DMS114 treated with DMSO at 0.1 percent for 48 hours (cell line): ENCODE data around the gene DHPS.
A peak's percentile ranks its signal among the peaks of the same experiment; 100 is the strongest.
"Not testable (repeated sequence)": the region's sequence is repeated elsewhere in the genome, so short reads cannot be mapped to it uniquely, and the experiment has no call there.

Experiments used
- DNase-seq: peaks from one replicate; lab custom pipeline; 2025; ENCODE audit not compliant: unreplicated experiment; lab: John Stamatoyannopoulos, UW

DHPS gene

DNA sequence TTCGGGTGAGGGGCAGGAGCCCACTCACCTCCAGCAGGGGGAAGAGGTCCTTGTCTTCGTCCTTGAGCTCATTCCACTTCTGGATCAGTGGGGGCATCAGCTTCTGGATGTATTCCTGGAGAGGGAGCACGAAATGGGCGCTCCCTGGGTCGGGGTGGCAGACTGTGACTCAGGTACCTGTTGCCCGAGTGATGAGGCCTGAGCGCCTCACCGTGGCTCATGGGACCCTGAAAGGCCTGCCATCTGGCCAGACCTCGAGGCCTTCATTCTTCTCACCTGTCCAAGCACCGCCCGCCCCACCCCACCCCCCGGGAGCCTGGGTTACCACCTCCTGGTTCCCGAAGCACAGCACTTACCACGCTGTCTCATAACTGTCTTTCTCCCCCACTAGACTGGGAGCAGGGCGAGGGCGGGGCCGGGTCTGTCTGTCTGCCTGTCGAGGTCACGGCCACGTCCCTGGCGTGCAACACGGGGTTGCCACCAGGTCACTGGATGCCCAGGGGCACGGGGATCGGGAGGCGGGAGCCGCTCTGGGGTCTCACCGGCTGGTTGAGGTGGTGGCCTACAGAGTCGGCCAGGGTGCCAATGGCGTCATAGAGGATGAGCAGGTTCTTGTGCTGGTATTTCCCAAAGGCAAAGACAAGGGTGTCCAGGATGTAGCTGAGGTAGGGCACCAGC, 24.1 kb upstream of the DHPS start:
- DNase-seq: no peak

DNA sequence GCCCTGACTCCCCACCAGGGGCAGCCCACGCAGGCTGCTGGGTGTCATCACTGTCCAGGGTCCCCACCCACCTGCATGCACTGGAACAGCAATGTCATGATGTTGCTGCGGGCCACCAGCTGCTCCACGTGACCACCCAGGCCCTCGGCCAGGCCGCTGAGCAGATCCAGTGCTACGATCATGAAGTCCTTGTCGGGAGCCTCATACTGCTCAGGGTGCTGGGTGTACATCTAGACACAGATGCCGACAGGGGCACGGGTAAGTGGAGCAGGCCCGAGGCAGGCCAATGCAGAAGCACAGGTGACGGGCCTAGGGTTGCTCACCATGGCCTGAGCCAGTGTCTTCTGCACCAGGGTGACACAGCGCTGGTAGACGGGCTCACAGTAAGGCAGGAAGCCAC, 23.5 kb upstream of the DHPS start:
- DNase-seq: no peak

DNA sequence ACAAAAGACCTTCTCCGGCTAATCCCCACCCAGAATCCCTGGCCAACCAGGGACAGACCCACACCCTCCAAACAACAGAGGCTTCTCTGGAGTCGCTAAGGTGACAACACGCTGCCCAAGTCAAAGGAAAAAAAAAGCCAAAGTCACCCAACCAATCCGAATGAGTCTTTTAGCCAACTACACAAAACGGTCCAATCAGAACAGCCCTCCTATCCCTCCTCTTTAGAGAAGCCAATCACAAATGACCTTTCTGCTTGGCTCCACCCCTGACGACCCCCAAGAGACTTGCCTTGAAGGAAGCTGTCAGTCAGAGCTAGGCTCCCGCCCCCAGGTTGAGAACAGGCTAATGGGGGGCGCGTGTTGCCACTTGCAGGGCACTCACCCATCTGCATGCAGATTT, 21.4 kb upstream of the DHPS start:
- peak; percentile 32 for DNase-seq

DNA sequence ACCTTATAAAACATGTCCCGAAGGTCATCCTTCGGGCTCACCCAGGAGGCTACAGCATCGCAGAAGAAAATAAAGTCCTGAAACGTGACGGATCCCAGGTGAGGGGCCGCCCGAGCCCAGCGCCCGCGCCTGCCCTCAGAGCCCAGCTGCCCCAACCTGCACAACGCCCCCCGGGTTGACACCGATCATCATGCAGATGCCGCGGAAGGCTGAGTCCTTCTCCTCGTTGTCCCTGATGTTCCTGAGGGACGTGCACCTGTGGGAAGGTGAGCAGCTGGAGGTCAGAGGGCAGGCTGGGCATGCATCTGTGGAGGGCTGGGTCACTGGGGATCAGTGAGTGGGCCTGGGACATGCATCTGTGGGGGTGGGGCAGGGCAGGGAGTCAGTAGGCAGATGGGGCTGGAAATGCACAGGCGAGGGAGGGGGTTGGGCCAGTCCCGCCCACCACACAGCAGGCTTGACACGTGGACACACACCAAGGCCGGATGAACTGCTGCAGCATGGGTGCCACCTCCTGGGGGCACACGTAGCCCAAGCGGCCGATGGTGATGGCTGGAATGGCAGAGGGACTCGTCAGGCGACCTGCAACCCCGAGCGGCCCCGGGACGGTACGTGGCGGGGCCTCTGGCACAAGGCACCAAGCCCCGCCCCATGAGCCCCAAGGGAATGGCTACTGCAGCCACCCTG, 20.1 kb upstream of the DHPS start:
- no peak for DNase-seq

DNA sequence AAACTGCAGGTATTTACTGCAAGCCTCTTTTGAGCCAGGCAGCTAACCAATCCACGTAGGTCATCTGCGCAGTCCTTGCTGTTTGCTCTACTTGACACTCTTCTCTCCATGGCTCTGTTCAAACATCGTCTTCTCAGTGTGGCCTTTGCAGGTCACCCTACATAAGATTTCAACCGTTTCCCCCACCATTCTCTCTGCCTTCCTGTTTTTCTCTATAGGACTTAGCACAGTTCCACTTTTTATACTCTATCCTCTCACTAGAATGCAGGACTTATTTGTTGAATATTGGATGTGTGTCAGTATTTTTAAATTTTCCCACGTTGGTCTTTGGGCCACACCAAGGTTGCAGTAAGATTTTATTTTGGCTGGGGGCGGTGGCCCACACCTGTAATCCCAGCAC, 16.5 kb upstream of the DHPS start:
- no peak for DNase-seq

DNA sequence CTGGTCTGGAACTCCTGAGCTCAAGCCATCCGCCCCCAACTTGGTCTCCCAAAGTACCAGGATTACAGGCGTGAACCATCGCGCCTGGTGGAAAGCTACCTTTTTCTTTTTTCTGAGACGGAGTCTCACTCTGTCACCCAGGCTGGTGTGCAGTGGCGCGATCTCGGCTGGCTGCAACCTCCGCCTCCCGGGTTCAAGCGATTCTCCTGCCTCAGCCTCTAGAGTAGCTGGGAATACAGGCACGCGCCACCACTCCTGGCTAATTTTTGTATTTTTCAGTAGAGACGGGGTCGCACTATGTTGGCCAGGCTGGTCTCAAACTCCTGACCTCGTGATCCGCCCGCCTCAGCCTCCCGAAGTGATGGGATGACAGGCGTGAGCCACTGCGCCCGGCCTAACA, 15.7 kb upstream of the DHPS start:
- not testable (repeated sequence) for DNase-seq

DNA sequence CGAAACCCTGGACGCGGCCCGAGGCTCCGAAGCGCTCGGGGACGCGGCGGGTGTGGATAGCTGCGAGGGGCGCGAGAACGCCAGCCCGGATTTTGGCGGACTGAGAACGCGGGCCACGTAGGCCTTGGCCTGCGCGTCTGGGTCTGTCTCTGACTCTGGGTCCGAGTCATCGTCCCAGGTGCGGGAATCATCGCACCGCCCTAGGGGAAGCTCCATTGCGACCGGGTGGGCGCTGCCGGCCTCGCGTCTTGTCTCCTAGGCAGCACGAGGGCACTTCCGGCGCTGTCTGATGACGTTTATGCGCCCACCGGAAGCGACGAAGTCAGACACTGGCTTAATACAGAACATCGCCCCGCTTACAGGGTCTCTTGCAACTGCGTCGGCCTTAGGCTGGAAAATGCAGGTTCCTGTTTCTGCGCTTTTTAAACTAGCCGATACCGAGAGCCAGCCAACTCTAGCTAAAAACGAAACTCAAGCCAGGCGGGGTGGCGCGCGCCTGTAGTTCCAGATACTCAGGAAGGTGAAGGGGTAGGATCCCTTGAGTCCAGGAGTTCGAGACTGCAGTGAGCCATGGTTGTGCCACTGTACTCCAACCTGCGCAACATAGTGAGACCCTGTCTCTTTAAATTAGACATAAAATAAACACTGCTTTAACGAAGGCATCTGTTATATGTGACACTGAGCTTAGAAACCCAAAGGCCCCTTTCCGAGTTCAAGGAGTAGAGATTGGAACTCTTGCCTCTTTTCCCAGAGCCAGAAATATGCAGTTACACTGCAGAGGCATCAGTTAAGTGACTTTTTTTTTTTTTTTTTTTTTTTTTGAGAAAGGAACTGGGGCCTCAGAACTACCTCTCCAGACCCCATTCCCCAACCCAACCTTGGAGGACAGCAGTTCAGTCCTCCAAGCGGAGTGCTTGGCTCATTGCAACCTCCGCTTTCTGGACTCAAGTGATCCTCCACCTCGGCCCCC, 15.0 kb upstream of the DHPS start, which contains the start of gene FBXW9:
TSS of gene FBXW9 (minus strand) at position 266 of the 970 bp plus-strand sequence. CDS start at position 216, 50 bp downstream.
- peak; percentile 68 for DNase-seq

DNA sequence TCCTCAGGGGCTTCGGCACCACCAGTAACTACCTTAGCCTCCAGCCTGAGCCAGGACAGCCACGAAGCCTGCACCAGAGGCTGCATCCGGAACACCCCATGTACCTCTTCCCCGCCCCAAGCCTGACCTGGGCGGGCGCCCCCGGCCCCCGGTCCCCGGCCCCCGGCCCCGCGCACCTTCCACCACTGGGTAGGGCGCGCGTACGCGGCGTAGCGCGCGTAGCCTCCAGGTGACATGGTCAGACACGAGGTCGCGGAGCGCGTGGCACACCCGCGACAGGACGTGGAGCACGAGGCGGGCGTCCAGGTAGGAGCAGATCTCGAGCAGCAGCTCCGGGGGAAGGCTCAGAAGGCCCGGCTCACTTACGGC, 14.3 kb upstream of the DHPS start:
- no peak for DNase-seq

DNA sequence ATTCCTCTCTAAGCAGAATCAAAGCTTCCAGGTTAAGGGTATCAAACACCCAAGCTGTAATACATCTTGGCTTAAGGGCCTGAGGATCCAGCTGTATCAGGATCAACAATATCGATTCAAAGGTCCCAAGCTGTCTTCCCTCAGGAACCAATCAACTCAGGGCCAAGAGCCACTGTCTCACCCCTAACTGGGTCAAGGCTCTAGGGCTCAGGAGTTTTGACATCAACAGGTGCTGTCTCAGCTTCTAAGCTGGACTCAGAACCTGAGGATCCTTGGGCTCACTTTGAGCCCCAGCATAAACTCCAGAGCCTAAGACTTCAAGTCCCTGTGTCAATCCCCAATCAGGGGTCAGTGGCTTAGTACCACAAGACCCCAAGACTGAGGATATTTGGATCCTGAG, 13.8 kb upstream of the DHPS start:
- no peak for DNase-seq

DNA sequence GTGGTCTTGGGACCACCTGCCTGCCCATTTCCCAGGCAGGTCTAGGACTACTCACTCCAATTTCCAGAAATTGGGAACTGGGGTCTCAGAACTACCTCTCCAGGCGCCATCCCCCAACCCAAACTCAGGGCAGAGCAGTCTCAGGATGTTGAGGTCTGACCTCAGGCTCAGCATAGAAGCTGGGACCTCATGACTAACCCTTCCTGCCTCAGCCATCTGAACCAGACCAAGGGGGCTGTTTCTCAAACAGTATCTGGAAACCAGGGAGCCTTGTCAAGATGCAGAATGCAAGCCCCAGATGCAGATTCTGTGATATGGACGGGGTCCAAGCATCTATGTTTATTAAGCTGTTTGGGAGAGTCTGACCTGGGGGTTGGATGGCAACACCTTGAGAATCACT, 13.4 kb upstream of the DHPS start:
- no peak for DNase-seq

DNA sequence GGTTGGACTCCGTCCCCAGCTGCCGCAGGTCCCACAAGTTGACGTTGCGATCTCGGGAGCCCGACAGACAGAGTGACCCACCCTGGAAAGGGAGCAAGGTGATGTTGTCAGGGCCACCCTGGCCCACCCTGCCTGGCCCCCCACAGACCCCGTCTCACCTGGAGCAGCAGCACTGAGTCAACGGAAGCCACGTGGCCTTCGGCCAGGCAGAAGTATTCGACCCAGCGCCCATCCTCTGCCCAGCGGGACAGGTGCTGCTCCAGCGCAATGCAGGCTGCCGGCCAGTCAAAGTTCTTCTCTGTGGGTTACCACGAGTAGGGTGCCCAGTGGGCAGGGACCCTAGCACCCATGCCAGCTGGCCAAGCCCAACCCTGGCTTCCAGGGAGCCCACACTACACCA, 13.0 kb upstream of the DHPS start:
- DNase-seq: no peak

DNA sequence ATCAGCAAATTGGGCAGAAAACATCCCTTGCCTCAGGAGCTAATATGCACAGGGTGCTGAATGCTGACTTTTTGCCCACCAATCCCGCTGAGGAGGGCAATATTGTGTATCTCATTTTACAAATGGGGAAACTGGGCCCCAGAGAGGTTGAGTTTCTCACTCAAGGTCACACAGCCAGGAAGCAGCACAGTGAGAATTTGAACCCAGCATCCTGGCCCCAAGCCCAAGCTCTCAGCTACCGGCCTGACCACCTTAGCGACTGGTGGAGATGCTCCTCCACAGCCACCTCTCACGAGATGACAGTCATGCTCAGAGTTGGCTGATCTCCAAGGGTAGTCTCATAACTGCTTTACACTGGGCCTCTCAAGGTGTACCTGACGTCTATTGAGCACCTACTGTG, 11.3 kb upstream of the DHPS start:
- no peak for DNase-seq

DNA sequence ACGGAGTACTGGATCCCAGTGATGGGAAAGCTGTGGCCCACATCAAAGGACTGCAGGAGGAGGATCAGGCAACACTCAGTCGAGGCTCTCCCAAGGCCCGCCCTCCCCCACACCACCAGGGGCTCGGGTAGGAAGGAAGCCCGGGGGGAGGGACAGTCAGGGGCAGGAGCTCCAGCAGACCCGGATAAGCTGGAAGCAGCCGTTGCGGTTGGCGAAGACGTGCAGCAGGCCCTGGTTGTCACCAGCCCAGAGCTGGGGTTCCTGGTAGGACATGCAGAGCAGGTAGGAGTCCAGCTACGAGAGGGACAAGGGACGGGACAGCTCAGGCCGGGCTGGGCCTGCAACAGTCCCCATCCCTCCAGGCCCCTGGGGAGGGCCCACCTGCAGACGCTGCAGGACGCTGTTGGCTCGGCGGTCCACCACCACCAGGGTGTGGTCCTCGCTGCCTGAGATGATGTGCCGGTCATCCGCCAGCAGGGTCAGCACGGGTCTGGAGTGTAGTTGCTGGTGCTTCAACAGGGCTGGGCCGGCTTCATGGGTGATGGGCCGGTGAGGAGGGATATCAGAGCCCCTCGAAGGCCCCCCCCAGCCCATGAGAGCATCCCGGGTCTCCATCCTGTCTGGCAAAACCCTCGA, 8.0 kb upstream of the DHPS start:
- DNase-seq: no peak

DNA sequence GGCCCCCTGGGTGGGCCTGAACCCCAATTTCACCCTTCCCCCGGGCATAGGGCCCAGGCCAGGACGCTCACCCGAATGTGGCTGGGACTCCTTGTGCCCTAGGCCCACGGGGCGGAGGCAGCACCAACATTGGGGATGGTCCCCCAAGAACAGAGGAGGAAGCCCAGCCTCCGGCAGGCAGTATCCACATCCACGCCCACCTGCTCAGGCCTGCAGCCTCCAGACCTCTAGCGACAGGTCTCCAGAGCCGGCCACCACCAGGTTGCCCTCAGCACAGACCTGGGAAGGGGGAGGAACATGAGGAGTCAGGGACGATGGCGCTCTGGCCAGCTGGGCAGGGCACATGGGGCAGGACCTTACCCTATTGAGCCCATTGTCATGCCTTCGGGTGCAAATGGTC, 7.3 kb upstream of the DHPS start:
- no peak for DNase-seq

DNA sequence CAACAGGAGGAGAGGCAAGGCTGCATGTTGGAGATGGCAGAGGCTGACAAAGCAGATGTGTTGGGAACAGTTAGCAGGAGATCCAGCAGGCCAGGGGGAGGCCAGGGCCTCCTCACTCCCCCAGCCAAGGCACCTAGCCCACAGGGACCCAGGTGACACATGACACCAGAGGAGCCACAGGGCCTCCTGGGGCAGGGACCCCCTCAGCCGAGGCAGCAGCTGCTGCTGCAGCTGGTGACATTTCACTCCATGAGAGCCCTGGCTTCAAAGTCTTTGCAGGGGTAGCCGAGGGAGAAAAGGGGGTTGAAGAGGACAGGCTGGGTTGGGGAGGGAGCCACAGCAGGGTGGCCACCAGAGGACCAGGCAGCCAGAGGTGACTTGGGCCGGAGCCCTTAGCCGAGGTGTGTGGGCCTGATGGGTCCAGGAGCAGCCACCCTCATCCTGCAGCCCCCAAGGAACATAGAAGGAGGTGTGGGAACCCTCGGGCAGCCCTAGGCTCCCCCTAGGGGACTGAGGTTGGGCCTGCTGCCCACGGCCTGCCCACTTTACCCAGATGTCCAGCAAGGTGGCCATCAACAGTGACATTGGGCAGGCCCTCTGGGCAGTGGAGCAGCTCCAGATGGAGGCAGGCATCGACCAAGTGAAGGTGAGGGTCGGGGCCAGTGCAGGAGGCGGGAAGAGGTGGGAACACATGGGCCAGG, 6.0 kb upstream of the DHPS start, which contains the start of gene GNG14:
TSS of gene GNG14 (plus strand) at position 503 of the 701 bp plus-strand sequence. CDS start at position 554, 51 bp downstream.
- DNase-seq: no peak

DNA sequence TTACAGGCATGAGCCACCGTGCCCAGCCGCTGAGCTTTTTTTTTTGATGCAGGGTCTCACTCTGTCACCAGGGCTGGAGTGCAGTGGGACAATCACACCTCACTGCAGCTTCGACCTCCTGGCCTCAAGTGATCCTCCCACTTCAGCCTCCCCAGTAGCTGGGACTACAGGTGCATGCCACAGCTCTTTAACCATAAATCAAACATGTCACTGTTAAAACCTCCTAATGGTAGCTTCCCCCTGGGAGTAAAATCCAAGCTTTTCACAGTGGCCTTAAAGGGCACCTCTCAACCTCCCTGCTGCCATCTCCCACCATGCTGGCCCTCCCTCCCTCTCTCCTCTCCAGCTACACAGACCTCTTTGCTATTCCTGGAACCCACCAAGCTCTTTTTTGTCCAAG, 4.2 kb upstream of the DHPS start:
- no peak for DNase-seq

DNA sequence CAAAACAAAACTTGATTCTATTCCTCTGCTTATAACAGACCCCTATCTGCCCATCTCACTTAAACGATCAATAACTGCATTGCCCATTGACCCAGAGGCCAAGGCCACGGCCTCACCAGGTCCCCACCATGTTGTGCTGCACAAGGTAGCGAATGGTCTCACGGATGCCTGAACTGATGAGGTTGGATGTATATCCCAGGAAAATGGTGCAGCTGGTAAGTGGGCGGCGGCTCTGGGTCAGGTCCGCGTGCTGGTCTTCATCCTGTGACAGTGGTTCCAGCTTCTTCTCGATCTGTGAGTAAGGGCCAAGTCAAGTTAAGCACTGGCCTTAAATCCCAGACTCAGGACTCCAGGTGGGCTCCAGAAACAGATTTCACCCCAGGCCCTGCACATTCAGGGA, 1.6 kb downstream of the DHPS start:
- DNase-seq: no peak

DNA sequence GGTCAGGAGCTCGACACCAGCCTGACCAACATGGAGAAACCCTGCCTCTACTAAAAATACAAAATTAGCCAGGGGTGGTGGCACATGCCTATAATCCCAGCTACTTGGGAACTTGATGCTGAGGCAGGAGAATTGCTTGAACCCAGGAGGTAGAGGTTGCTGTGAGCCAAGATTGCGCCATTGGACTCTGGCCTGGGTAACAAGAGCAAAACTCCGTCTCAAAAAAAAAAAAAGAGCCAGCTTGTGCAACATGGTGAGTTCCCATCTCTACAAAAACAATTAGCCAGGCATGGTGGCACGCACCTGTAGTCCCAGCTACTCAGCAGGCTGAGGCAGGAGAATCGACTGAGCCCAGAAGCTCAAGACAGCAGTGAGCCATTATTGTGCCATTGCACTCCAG, 3.6 kb downstream of the DHPS start:
- DNase-seq: not testable (repeated sequence)

DNA sequence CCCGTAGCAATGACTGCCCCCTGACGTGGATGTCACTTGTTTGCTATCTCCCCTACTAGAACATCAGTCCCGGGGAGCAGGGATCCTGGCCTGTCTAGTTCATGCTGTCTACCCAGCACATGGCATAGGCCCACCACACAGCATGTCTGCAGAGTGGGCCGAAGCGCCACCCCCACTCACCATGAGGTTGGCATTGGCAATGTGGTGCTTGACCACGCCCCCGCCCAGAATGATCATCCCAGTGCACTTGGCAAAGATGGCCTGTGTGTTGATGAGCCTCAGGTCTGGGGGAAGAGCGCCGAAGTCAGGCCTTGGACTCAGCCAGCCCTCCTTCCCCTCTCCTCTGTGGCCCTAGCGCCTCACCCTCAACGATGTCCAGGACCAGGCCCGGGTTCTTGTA, 4.8 kb downstream of the DHPS start:
- DNase-seq: no peak

DNA sequence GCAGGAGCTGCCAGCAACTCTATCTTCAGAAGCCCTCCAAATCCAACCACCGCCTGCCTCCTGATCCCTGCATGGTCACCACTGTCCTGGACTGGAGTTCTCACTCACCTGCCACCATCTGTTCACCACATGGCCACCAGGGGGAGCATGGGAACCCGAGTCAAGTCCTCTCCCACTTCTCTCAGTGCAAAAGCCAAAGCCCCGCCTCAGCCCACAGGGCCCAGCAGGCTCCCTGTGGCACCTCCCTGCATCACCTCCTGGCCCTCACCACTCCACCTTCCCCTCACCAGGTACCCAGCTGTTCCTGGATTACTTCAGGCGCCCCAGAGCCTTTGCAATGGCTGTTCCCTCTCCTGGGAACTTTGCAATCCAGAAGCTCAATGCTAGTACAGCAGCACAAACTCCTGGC, 5.3 kb downstream of the DHPS start:
- DNase-seq: peak; percentile 23

DNA sequence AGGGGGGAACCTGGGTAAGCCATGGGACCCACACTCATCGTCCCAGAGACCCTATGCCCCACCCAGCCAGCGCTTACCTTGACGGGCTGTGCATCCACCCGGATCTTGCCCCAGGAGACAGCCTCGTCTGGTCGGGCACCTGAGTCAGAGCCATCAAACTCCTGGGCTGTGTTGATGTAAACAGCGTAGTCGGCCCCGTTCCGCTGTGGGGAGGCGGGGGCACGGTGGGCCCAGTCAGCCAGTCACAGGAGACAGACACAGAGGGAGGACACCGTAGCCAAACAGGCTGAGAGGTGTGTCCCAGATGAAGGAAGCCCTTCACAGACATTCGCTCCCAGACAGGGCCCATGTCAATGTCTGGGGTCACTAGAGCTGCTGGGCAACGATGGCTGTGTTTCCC, 5.7 kb downstream of the DHPS start:
- DNase-seq: no peak
